CD4-positive, alpha-beta T cell treated with Interleukin-12 subunit alpha and Interleukin-12 subunit beta, for 1 hour (primary cell): ENCODE measurements around the gene ZNF608.

Experiments used
- DNase-seq: peaks from one replicate; pipeline ENCODE4 v3.0.0-alpha.2; 2020

The ZNF608 gene

GRCh38 chr5:124752854-124753720 lies 6.6 kb upstream of the ZNF608 start:
- no peak for DNase-seq

- DNase-seq = no peak
Observed at GRCh38 chr5:124751031-124751430, 4.6 kb upstream of the ZNF608 start.

- DNase-seq = peak; percentile 14
Observed at GRCh38 chr5:124748687-124749594, 2.5 kb upstream of the ZNF608 start.

GRCh38 chr5:124747791-124748686 lies 1.6 kb upstream of the ZNF608 start:
- DNase-seq = no peak

GRCh38 chr5:124746916-124747790 lies 714 bp upstream of the ZNF608 start:
- DNase-seq = no peak

- no peak for DNase-seq
Observed at GRCh38 chr5:124745007-124745927, 1.2 kb downstream of the ZNF608 start.

- DNase-seq = no peak
Observed at GRCh38 chr5:124744170-124744971, 2.1 kb downstream of the ZNF608 start.

- no peak for DNase-seq
Observed at GRCh38 chr5:124743602-124744169, 2.8 kb downstream of the ZNF608 start.

GRCh38 chr5:124742983-124743601 lies 3.3 kb downstream of the ZNF608 start:
- DNase-seq = no peak

GRCh38 chr5:124742521-124742920 lies 3.9 kb downstream of the ZNF608 start:
- no peak for DNase-seq

GRCh38 chr5:124741711-124742496 lies 4.5 kb downstream of the ZNF608 start:
- no peak for DNase-seq

- DNase-seq = no peak
Observed at GRCh38 chr5:124740991-124741583, 5.4 kb downstream of the ZNF608 start.

- no peak for DNase-seq
Observed at GRCh38 chr5:124740071-124740470, 6.4 kb downstream of the ZNF608 start.

GRCh38 chr5:124739634-124740025 lies 6.8 kb downstream of the ZNF608 start:
- DNase-seq = no peak

GRCh38 chr5:124738681-124739633 lies 7.5 kb downstream of the ZNF608 start:
- no peak for DNase-seq

GRCh38 chr5:124737651-124738050 lies 8.8 kb downstream of the ZNF608 start:
- DNase-seq = no peak
